CD4-positive, CD25-positive, alpha-beta regulatory T cell (primary cell): Measurements from ENCODE around the gene HBG1. TPM values are rescaled to one million over a fixed set of nuclear protein-coding genes. Genes with fewer than 3 reads are reported as not detected.

Experiments
- ATAC-seq, 2 donors: fragments of 150-1000 bp; cut with Tn5 transposase; one replicate each; pipeline ENCODE4 v1.10.0; 2021; ENCODE audit warnings: low read depth in 2 of 2, moderate number of reproducible peaks in 2 of 2, moderate library complexity in 1 of 2
- DNase-seq, 3 donors: peaks; one replicate each; pipeline versions ENCODE4 v3.0.0 to v3.0.0-alpha.2; 2012 to 2022; ENCODE audit warnings: mixed read lengths in 1 of 3
- H3K27ac ChIP-seq: one replicate; pipeline ENCODE4 v1.7.0; 2013; ENCODE audit warnings: mild to moderate bottlenecking, low read length; ENCODE audit not compliant: insufficient read depth, poor library complexity, severe bottlenecking
- H3K27me3 ChIP-seq: one replicate; pipeline ENCODE4 v1.7.0; 2013; ENCODE audit warnings: low read length; ENCODE audit not compliant: control insufficient read depth, insufficient read depth
- H3K36me3 ChIP-seq: one replicate; pipeline ENCODE4 v1.7.0; 2013; ENCODE audit warnings: mild to moderate bottlenecking, low read length, moderate library complexity; ENCODE audit not compliant: control insufficient read depth, insufficient read depth
- H3K4me1 ChIP-seq: 2 replicates; pipeline ENCODE4 v1.7.0; 2013; ENCODE audit warnings: mild to moderate bottlenecking, low read length; ENCODE audit not compliant: insufficient read depth, control insufficient read depth, poor library complexity, severe bottlenecking
- H3K4me3 ChIP-seq: one replicate; pipeline ENCODE4 v1.7.0; 2013; ENCODE audit warnings: low read depth, mild to moderate bottlenecking, low read length, moderate library complexity
- H3K9me3 ChIP-seq, 2 experiments: 1 replicate in 1 of 2; 2 replicates in 1 of 2; pipeline ENCODE4 v1.7.0; 2013; ENCODE audit warnings: low read length in 2 of 2, mild to moderate bottlenecking in 1 of 2, moderate library complexity in 1 of 2; ENCODE audit not compliant: control insufficient read depth in 2 of 2
- H3K27ac Mint-ChIP-seq, 3 donors: one replicate each; pipeline ENCODE4 v1.8.0; 2020 to 2022; ENCODE audit warnings: mild to moderate bottlenecking in 3 of 3, mixed read lengths in 3 of 3, moderate library complexity in 2 of 3
- H3K27me3 Mint-ChIP-seq: one replicate; pipeline ENCODE4 v1.8.0; 2022; ENCODE audit warnings: mild to moderate bottlenecking, mixed read lengths
- H3K36me3 Mint-ChIP-seq: one replicate; pipeline ENCODE4 v1.8.0; 2020; ENCODE audit warnings: mixed read lengths
- H3K4me1 Mint-ChIP-seq, 4 donors: one replicate each; pipeline ENCODE4 v1.8.0; 2020 to 2022; ENCODE audit warnings: mixed read lengths in 4 of 4, mild to moderate bottlenecking in 1 of 4
- H3K4me3 Mint-ChIP-seq, 4 donors: one replicate each; pipeline ENCODE4 v1.8.0; 2020 to 2022; ENCODE audit warnings: mild to moderate bottlenecking in 4 of 4, mixed read lengths in 4 of 4, moderate library complexity in 3 of 4
- H3K9me3 Mint-ChIP-seq, 7 donors: one replicate each; pipeline ENCODE4 v1.8.0; 2020 to 2022; ENCODE audit warnings: mixed read lengths in 7 of 7, mild to moderate bottlenecking in 3 of 7, moderate library complexity in 2 of 7
- polyA plus RNA-seq, 4 donors: library from polyadenylated mRNA; unstranded; fragments of 300-500 nt; fragmentation: Illumina TruSeq; gene quantifications; one replicate each; pipeline ENCODE4 v1.2.3, GENCODE V29; 2021
- total RNA-seq: library from RNA; stranded (reverse); gene quantifications from one replicate; pipeline ENCODE4 v1.2.3, GENCODE V29; 2022

Gene HBG1
- total and polyA plus RNA-seq, 5 donors from 2014 or later: not detected

- Mint-ChIP-seq H3K36me3 (no peaks in the 10 kb centered on the region), H3K4me3 (no peak overlapping the region), H3K9me3 (peaks cover 0 to 3% (median 0%) of the 10 kb centered on the region in 7 donors), H3K27me3 (peaks cover 8% of the 10 kb centered on the region), H3K27ac (no peak overlapping the region), H3K4me1 (no peaks in the 10 kb centered on the region)
- Histone ChIP-seq H3K36me3 (no peaks in the 10 kb centered on the region), H3K27ac (no peak overlapping the region), H3K4me3 (no peak overlapping the region), H3K27me3 (no peaks in the 10 kb centered on the region), H3K4me1 (no peaks in the 10 kb centered on the region), H3K9me3 (no peaks in the 10 kb centered on the region)
- ATAC-seq: no peak
- DNase-seq: no peak
These were observed 6.5 kb downstream of the HBG1 start for GRCh38 chr11:5242933-5243815.

GRCh38 chr11:5242208-5242607, 7.4 kb downstream of the HBG1 start:
- H3K4me3 ChIP-seq: no peak overlapping the region
- H3K27me3 Mint-ChIP-seq: peaks cover 8% of the 10 kb centered on the region
- peaks cover 0 to 3% (median 0%) of the 10 kb centered on the region in 7 donors for H3K9me3 Mint-ChIP-seq
- H3K4me3 Mint-ChIP-seq: no peak overlapping the region
- ATAC-seq (no peak), DNase-seq (no peak)
- H3K4me1 ChIP-seq: no peaks in the 10 kb centered on the region
- no peaks in the 10 kb centered on the region for H3K9me3 ChIP-seq
- H3K36me3 Mint-ChIP-seq: no peaks in the 10 kb centered on the region
- H3K27me3 ChIP-seq: no peaks in the 10 kb centered on the region
- no peak overlapping the region for H3K27ac ChIP-seq
- H3K36me3 ChIP-seq: no peaks in the 10 kb centered on the region
- no peaks in the 10 kb centered on the region for H3K4me1 Mint-ChIP-seq
- no peak overlapping the region for H3K27ac Mint-ChIP-seq

- no peaks in the 10 kb centered on the region for H3K4me1 Mint-ChIP-seq
These were observed 8.2 kb downstream of the HBG1 start for GRCh38 chr11:5241458-5241857.

GRCh38 chr11:5240458-5240857, 9.2 kb downstream of the HBG1 start:
- H3K36me3 ChIP-seq: no peaks in the 10 kb centered on the region
- Mint-ChIP-seq H3K27ac (no peak overlapping the region), H3K36me3 (no peaks in the 10 kb centered on the region), H3K9me3 (no peaks in the 10 kb centered on the region), H3K4me3 (no peak overlapping the region), H3K27me3 (peaks cover 4% of the 10 kb centered on the region), H3K4me1 (no peaks in the 10 kb centered on the region)
- no peaks in the 10 kb centered on the region for H3K4me1 ChIP-seq
- H3K9me3 ChIP-seq: no peaks in the 10 kb centered on the region
- no peaks in the 10 kb centered on the region for H3K27me3 ChIP-seq
- H3K4me3 ChIP-seq: no peak overlapping the region
- DNase-seq (no peak), ATAC-seq (no peak)
- no peak overlapping the region for H3K27ac ChIP-seq

More at GRCh38 chr11:5241458-5241857, 8.2 kb downstream of the HBG1 start:
- H3K9me3 Mint-ChIP-seq: peaks cover 0 to 3% (median 0%) of the 10 kb centered on the region in 7 donors
- no peaks in the 10 kb centered on the region for H3K36me3 ChIP-seq
- H3K27ac Mint-ChIP-seq: no peak overlapping the region
- H3K36me3 Mint-ChIP-seq: no peaks in the 10 kb centered on the region
- no peaks in the 10 kb centered on the region for H3K4me1 ChIP-seq
- H3K27me3 ChIP-seq: no peaks in the 10 kb centered on the region
- H3K4me3 Mint-ChIP-seq: no peak overlapping the region
- DNase-seq (no peak), ATAC-seq (no peak)
- peaks cover 4% of the 10 kb centered on the region for H3K27me3 Mint-ChIP-seq
- no peak overlapping the region for H3K27ac ChIP-seq
- no peaks in the 10 kb centered on the region for H3K9me3 ChIP-seq
- H3K4me3 ChIP-seq: no peak overlapping the region

GRCh38 chr11:5240056-5240455, 9.6 kb downstream of the HBG1 start:
- H3K4me1 ChIP-seq: no peaks in the 10 kb centered on the region
- H3K9me3 ChIP-seq: no peaks in the 10 kb centered on the region
- no peaks in the 10 kb centered on the region for H3K4me1 Mint-ChIP-seq
- H3K36me3 ChIP-seq: no peaks in the 10 kb centered on the region
- H3K4me3 Mint-ChIP-seq: no peak overlapping the region
- no peak for DNase-seq
- ATAC-seq: no peak
- no peaks in the 10 kb centered on the region for H3K36me3 Mint-ChIP-seq
- no peaks in the 10 kb centered on the region for H3K27me3 ChIP-seq
- no peak overlapping the region for H3K27ac ChIP-seq
- no peak overlapping the region for H3K4me3 ChIP-seq
- no peaks in the 10 kb centered on the region for H3K9me3 Mint-ChIP-seq
- H3K27ac Mint-ChIP-seq: no peak overlapping the region
- H3K27me3 Mint-ChIP-seq: peaks cover 4% of the 10 kb centered on the region

- Histone ChIP-seq H3K27ac (no peak overlapping the region), H3K4me1 (no peaks in the 10 kb centered on the region), H3K4me3 (no peak overlapping the region), H3K27me3 (no peaks in the 10 kb centered on the region), H3K9me3 (no peaks in the 10 kb centered on the region), H3K36me3 (no peaks in the 10 kb centered on the region)
- ATAC-seq (no peak), DNase-seq (no peak)
- no peak overlapping the region for H3K4me3 Mint-ChIP-seq
- H3K27ac Mint-ChIP-seq: no peak overlapping the region
- peaks cover 4% of the 10 kb centered on the region for H3K27me3 Mint-ChIP-seq
- H3K4me1 Mint-ChIP-seq: peaks cover 0 to 3% (median 0%) of the 10 kb centered on the region in 4 donors
- H3K36me3 Mint-ChIP-seq: no peaks in the 10 kb centered on the region
- H3K9me3 Mint-ChIP-seq: no peaks in the 10 kb centered on the region
These were observed 10.6 kb downstream of the HBG1 start for GRCh38 chr11:5239046-5239445.

- DNase-seq (no peak), ATAC-seq (no peak)
These were observed 11.2 kb downstream of the HBG1 start for GRCh38 chr11:5238486-5238885.

GRCh38 chr11:5237420-5237819, 12.2 kb downstream of the HBG1 start:
- H3K9me3 ChIP-seq: no peaks in the 10 kb centered on the region
- H3K27me3 Mint-ChIP-seq: no peaks in the 10 kb centered on the region
- H3K36me3 Mint-ChIP-seq: no peaks in the 10 kb centered on the region
- no peaks in the 10 kb centered on the region for H3K4me1 ChIP-seq
- ATAC-seq: no peak
- H3K27me3 ChIP-seq: no peaks in the 10 kb centered on the region
- H3K4me3 ChIP-seq: no peak overlapping the region
- no peak overlapping the region for H3K27ac ChIP-seq
- no peak overlapping the region for H3K27ac Mint-ChIP-seq
- peaks cover 0 to 3% (median 0%) of the 10 kb centered on the region in 4 donors for H3K4me1 Mint-ChIP-seq
- no peaks in the 10 kb centered on the region for H3K9me3 Mint-ChIP-seq
- H3K36me3 ChIP-seq: no peaks in the 10 kb centered on the region
- H3K4me3 Mint-ChIP-seq: no peak overlapping the region
- no peak for DNase-seq

More at GRCh38 chr11:5238486-5238885, 11.2 kb downstream of the HBG1 start:
- Mint-ChIP-seq H3K4me1 (peaks cover 0 to 3% (median 0%) of the 10 kb centered on the region in 4 donors), H3K4me3 (no peak overlapping the region), H3K36me3 (no peaks in the 10 kb centered on the region), H3K9me3 (no peaks in the 10 kb centered on the region), H3K27ac (no peak overlapping the region), H3K27me3 (peaks cover 4% of the 10 kb centered on the region)
- H3K4me1 ChIP-seq: no peaks in the 10 kb centered on the region
- no peaks in the 10 kb centered on the region for H3K9me3 ChIP-seq
- no peak overlapping the region for H3K4me3 ChIP-seq
- H3K27ac ChIP-seq: no peak overlapping the region
- H3K27me3 ChIP-seq: no peaks in the 10 kb centered on the region
- H3K36me3 ChIP-seq: no peaks in the 10 kb centered on the region
